ENCODE data around the gene LARGE2.

Gene LARGE2

DNA sequence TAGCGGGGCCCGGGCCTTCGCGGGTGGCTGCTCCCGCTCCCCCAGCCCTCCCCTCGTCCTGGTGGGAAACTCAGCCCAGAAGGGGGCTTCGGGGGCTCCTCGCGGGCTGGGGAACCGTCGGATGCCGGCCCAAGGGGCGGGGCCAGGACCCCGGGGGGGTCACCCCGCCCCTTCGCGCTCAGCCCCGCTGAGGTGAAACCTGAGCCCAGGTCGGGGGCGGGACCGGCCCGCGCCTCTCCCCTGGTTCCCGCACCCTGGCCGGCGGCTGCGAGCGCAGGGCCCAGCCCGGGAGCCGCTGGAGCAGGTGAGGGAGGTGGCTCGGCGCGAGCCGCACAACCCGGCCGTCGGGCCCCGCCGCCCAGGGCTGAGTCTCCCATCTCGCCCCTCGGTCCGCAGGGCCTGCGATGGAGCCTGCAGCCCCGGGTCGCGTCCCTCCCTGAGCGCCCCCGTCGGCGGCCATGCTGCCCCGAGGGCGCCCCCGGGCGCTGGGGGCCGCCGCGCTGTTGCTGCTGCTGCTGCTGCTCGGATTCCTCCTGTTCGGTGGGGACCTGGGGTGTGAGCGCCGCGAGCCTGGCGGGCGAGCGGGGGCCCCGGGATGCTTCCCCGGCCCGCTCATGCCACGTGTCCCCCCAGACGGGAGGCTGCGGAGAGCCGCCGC lies at the start of gene LARGE2:
Gene LARGE2 (plus strand): TSS at position 232 of the 658 bp plus-strand sequence. CDS start 227 bp downstream, at position 459.
- no peak for DNase-seq (ENCODE audit: extremely low read depth, low read depth)
- TF ChIP-seq, protein P1, sequence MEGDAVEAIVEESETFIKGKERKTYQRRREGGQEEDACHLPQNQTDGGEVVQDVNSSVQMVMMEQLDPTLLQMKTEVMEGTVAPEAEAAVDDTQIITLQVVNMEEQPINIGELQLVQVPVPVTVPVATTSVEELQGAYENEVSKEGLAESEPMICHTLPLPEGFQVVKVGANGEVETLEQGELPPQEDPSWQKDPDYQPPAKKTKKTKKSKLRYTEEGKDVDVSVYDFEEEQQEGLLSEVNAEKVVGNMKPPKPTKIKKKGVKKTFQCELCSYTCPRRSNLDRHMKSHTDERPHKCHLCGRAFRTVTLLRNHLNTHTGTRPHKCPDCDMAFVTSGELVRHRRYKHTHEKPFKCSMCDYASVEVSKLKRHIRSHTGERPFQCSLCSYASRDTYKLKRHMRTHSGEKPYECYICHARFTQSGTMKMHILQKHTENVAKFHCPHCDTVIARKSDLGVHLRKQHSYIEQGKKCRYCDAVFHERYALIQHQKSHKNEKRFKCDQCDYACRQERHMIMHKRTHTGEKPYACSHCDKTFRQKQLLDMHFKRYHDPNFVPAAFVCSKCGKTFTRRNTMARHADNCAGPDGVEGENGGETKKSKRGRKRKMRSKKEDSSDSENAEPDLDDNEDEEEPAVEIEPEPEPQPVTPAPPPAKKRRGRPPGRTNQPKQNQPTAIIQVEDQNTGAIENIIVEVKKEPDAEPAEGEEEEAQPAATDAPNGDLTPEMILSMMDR (IDR thresholded peaks at IDR 0.05; ENCODE audit: low read depth, low read length): no peak

DNA sequence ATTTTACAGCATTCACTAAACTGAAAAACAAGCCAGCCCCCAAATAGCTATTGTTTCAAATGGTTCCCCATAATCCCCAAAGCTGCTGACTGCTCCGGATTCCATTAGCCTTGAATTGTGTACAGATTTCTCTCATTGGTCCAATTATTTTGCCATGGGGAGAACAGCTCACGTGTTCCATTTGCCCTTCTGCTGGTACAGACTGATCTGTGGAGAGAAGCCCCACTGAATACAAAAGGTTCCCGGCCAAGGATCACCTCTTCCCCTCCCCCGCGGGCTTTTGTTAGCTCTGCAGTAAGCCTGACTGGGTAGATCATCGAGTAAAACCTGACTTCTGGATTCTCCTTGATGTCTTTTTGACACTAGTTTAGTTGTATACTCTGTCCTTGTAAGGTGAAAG lies 46.1 kb upstream of the LARGE2 start:
- DNase-seq (ENCODE audit: extremely low read depth, low read depth): no peak
- TF ChIP-seq, protein P1 (IDR thresholded peaks at IDR 0.05; ENCODE audit: low read depth, low read length): no peak

DNA sequence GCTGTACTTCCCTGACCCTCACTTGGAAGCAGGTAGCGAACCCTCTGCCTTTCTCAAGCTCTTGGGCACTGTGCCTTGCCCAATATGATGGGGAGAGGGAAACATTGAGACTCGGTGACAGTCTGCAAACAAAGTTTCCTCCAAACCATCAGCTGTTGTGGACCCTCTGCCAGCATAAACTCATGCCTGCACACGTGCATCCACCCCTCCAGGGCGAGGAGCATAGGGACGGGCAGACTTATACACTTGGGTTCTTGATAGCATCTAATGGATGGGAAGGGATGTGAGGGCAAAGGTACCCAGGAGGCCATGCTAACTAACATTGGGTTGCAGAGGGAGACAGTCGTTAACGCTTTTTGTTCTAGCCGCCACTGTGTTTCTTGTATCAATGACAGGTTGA lies 45.2 kb upstream of the LARGE2 start:
- DNase-seq (ENCODE audit: extremely low read depth, low read depth): no peak
- TF ChIP-seq, protein P1 (IDR thresholded peaks at IDR 0.05; ENCODE audit: low read depth, low read length): no peak

DNA sequence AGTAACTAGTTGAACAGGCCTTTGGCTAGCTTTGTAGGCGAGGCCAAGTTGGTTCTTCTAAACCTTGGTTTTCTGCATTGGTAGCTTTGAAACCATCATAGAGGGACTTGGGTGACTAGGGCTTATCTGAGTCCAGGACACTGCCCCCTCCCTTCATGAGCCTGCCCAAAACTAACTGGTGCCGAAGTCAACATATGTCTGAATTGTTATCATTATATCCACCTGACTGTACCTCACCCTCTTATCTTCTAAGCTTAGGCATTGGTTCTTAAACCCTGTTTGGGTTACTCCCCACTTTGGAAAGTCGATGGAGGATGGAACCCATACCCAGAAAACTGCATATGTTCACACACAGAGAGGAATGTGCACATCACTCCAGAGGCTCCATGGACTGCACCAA lies 44.6 kb upstream of the LARGE2 start:
- TF ChIP-seq, protein P1 (IDR thresholded peaks at IDR 0.05; ENCODE audit: low read depth, low read length): no peak
- DNase-seq (ENCODE audit: extremely low read depth, low read depth): no peak

DNA sequence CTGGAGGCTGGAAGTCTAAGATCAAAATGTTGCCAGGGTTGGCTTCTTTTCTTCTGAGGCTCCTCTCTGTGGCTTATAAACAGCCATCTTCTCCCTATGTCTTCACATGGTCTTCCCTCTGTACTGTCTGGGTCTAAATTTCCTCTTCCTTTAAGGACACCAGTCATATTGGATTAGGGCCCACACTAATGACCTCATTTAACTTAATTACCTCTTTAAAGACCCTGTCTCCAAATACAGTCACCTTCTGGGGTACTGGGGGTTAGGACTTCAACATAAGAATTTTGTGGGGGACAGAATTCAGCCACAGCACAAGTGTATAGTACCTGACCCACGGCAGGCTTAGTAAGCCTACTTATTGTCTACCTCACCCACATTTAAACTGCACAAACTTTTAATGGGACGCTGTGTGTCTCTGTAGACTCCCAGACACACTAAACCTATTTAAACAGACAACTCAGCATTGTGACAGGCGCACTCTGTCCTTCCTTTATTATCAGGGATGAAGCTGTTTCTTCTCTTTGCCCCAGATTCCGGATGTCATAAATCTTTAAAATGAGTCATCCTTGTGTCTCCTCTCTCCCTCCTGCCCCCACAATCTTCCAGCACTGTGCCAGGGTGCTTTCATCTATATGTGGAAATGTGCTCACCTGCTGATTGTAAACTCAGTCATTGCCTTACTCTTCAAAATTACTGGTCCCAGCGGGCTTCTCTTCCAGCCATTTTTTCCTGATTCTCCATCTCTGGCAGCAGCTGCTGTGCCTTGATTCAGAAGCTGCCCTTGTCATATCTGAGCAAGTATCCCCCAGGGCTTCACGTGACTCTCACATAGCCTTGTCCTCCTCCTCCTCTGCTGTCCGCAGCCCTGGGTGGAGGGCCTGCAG lies 42.4 kb upstream of the LARGE2 start:
- no peak for DNase-seq (ENCODE audit: extremely low read depth, low read depth)
- TF ChIP-seq, protein P1 (IDR thresholded peaks at IDR 0.05; ENCODE audit: low read depth, low read length): no peak

DNA sequence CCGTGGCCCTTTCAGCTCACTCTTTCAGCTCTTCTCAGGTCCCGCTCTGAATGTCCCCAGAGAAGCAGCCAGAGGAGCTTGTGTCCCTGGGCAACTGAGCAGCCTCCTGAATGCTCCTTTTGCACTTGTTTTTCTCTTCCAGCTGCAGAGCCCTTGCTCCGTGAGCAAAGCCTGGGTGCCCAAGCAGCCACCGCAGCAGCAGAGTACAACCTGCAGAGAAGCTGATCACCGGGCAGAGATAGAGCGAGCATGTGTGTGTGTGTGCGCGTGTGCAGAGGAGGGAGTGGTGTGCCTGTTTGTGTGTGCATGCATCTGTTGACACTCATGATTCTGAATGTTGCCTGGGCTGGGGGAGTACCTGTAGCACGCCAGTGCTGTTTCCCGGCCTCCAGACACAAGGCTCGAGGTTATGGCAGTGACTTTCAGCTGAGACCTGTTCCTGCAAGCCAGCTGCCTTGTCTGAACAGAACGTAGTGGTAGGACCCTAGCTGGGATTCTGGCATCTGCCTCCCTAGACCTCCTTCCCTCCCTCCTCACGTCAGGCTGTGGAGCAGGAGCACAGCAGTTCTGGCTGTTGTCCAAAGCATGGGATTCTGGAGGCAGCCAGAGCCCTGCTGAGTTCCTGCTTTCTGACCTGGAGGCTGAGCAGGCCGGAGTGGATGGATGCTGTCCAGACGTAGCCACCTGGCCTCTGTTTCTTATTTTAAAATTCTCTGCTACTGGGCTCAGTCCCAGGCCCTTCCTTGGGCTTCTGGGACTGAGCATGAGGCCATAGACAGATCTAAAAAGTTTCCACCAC lies 41.5 kb upstream of the LARGE2 start:
- DNase-seq (ENCODE audit: extremely low read depth, low read depth): no peak
- TF ChIP-seq, protein P1 (IDR thresholded peaks at IDR 0.05; ENCODE audit: low read depth, low read length): no peak
